Measurements from ENCODE around the gene GAL3ST3.
"Not testable (repeated sequence)": the region's sequence is repeated elsewhere in the genome, so short reads cannot be mapped to it uniquely, and the experiment has no call there.

Gene GAL3ST3

DNA sequence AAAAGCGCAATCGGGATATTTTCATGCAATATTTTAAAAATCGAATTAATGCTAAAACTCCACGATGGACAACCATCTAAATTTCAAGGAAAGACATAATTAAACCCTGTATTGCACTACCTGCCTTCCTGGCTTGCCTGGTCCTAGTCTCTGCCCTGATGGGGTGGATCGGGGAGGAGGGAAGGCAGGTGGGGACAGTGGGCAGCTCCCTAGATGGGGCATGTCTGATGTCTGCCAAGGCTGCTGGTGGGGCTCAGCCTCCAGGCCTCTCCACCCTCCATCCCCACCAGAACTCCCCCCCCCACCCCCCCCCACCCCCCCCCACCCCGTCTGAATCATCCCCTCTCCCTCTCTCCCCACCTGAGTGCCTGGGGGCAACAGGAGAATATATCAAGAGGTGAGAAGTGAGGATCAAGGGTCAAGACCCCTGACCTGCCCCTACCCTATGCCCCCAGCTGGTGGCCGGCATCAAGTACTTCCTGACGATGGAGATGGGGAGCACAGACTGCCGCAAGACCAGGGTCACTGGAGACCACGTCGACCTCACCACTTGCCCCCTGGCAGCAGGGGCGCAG lies 36.5 kb downstream of the GAL3ST3 start:
- no peak for DNase-seq

- DNase-seq: no peak
Observed at GRCh38 chr11:66011785-66012303, 37.1 kb downstream of the GAL3ST3 start, which contains the start of gene CST6. Gene CST6, plus strand, starts transcription at chr11:66012008. Its CDS starts 37 bp downstream, at chr11:66012045.

GRCh38 chr11:66011239-66011784 lies 37.6 kb downstream of the GAL3ST3 start:
- peak; percentile 53 for DNase-seq

GRCh38 chr11:66010036-66010435 lies 38.9 kb downstream of the GAL3ST3 start:
- not testable (repeated sequence) for DNase-seq

GRCh38 chr11:66008468-66009101 lies 40.4 kb downstream of the GAL3ST3 start:
- DNase-seq: no peak

DNA sequence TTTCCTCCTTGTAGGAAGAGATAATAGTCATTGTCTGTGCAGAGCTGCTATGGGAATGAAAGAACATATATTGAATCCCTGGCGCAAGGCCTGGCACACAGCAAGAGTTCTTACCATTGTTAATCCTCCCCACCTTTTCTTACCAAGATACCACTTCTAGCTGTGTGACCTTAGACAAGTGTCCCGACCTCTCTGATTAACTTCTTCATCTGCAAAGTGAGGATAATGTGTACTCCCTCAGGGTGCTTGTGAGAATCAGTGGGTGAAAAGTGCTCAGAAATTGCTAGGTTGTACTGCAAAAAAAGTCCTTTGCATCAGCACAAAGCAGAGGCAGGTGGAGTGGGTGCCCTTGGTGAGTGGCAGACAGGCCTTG lies 40.9 kb downstream of the GAL3ST3 start:
- DNase-seq: no peak

- no peak for DNase-seq
Observed at GRCh38 chr11:66007201-66007634, 41.7 kb downstream of the GAL3ST3 start.

GRCh38 chr11:66006891-66007176 lies 42.1 kb downstream of the GAL3ST3 start:
- DNase-seq: no peak

GRCh38 chr11:66006134-66006890 lies 42.6 kb downstream of the GAL3ST3 start:
- DNase-seq: no peak

- DNase-seq: no peak
Observed at GRCh38 chr11:66004186-66004585, 44.8 kb downstream of the GAL3ST3 start.

DNA sequence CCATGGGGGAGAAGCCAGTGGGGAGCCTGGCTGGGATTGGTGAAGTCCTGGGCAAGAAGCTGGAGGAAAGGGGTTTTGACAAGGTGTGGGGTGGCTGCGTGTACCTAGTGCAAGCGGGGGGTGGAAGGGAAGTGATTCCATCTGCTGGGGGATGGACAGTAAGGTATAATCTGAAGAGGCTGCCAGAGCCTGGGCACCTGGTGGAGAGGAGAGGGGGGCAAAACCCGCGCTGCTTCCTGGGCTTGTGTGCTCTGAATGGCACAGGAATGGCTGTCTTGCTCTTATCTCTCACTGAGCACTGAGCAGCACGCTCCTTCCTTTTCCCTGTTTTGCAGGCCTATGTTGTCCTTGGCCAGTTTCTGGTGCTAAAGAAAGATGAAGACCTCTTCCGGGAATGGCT lies 45.7 kb downstream of the GAL3ST3 start:
- DNase-seq: no peak

GRCh38 chr11:66002648-66003225 lies 46.2 kb downstream of the GAL3ST3 start:
- no peak for DNase-seq

DNA sequence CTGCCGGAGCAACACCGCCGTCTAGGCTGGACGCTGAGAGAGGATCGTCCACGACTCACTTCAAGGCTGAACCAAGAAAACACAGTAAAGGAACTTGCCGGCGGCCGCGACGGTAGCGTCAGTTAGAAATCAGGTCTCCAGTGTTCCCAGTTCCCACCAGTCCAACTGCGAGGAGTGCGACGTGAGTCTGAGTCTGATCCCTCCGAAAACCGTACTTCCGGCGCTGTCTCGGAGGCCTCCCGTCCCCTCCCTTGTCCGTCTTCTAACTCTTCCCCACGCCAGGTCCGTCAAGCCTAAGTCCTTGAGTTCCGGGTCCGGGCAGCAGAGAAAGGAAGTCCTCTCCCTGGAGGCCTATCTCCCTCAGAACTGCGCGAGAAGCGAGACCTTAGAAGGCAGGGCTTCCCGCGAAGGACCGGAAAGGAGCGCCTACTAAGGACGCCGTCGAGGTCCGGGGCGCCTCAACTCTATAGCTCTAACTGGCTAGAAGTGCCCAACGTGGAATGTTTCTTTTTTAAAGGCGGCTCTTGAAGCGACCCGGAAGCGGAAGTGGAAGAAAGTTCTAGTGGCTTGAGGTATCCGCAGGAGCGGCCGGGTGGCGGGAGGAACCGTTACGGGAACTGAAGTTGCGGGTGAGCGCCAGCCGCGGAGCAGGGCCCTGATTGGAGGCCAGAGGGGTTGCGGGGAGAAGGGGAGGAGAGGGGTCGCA lies 46.9 kb downstream of the GAL3ST3 start, which contains the start of the genes BANF1 and EIF1AD:
Gene BANF1 (plus strand): TSS at position 562 of the 706 bp plus-strand sequence. CDS start 748 bp downstream, outside the sequence.
Gene EIF1AD (minus strand): TSS at position 216 of the 706 bp plus-strand sequence. CDS start 1,768 bp downstream, outside the sequence.
- DNase-seq: peak; percentile 95

DNA sequence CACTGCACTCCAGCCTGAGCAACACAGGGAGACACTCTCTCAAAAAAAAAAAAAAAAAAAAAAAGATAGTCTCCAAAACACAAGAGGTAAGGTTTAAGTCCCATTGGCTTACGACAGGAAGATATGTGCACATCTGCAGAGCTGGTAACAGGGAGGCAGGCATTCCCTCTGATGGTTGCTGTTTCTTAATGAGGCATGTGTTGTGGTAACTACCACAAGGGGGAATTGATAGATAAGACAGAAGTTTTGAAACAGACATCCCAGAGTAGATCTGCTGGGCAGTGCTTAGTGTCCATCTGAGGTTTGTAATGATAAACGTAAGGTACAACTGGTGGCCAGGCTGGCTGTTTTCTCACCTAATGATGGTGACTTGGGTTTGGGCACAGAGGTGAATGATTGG lies 51.7 kb downstream of the GAL3ST3 start:
- no peak for DNase-seq

- no peak for DNase-seq
Observed at GRCh38 chr11:65992056-65992455, 56.9 kb downstream of the GAL3ST3 start.
